H9 (cell line): ENCODE results near the gene CAMTA1. TPM values are rescaled to one million over a fixed set of nuclear protein-coding genes. Genes with fewer than 3 reads are reported as not detected.

Experiments
- DNase-seq: peaks from one replicate; pipeline ENCODE4 v3.0.0-alpha.2; 2017
- H2AFZ ChIP-seq: one replicate; pipeline ENCODE4 v1.6.1; 2013; ENCODE audit warnings: mild to moderate bottlenecking, low read length, control low read depth, moderate library complexity
- H2AK5ac ChIP-seq: 2 replicates; pipeline ENCODE4 v1.6.1; 2013; ENCODE audit warnings: low read length, control low read depth, mixed read lengths; ENCODE audit not compliant: insufficient read length
- H2BK120ac ChIP-seq: one replicate; pipeline ENCODE4 v1.6.1; 2013; ENCODE audit warnings: low read depth, mild to moderate bottlenecking, low read length, control low read depth, inconsistent platforms; ENCODE audit not compliant: poor library complexity, severe bottlenecking
- H2BK12ac ChIP-seq: 2 replicates; pipeline ENCODE4 v1.6.1; 2013; ENCODE audit warnings: low read length, control low read depth, mixed read lengths, low read depth; ENCODE audit not compliant: insufficient read length
- H2BK15ac ChIP-seq: 2 replicates; pipeline ENCODE4 v1.6.1; 2013; ENCODE audit warnings: low read depth, low read length, control low read depth
- H2BK20ac ChIP-seq: one replicate; pipeline ENCODE4 v1.6.1; 2013; ENCODE audit warnings: low read depth, mild to moderate bottlenecking, low read length, control low read depth, inconsistent platforms; ENCODE audit not compliant: poor library complexity, severe bottlenecking
- H2BK5ac ChIP-seq: 2 replicates; pipeline ENCODE4 v1.6.1; 2013; ENCODE audit warnings: low read length, control low read depth, mixed read lengths; ENCODE audit not compliant: insufficient read length
- H3K14ac ChIP-seq: 2 replicates; pipeline ENCODE4 v1.6.1; 2013; ENCODE audit warnings: low read length, control low read depth; ENCODE audit not compliant: insufficient read depth
- H3K18ac ChIP-seq: 2 replicates; pipeline ENCODE4 v1.6.1; 2013; ENCODE audit warnings: low read depth, mild to moderate bottlenecking, mixed read lengths, low read length, control low read depth; ENCODE audit not compliant: insufficient read length
- H3K23ac ChIP-seq: 2 replicates; pipeline ENCODE4 v1.6.1; 2013; ENCODE audit warnings: low read length, control low read depth, mixed read lengths, low read depth; ENCODE audit not compliant: insufficient read length
- H3K23me2 ChIP-seq: 2 replicates; pipeline ENCODE4 v1.6.1; 2013; ENCODE audit warnings: low read depth, mild to moderate bottlenecking, mixed read lengths, low read length, control low read depth; ENCODE audit not compliant: insufficient read length, poor library complexity, severe bottlenecking
- H3K27ac ChIP-seq: 2 replicates; pipeline ENCODE4 v1.5.1; 2013; ENCODE audit warnings: low read length, control low read depth, mixed read lengths, low read depth; ENCODE audit not compliant: insufficient read length
- H3K27me3 ChIP-seq: 2 replicates; pipeline ENCODE4 v1.6.1; 2013; ENCODE audit warnings: low read length, control low read depth, inconsistent platforms; ENCODE audit not compliant: insufficient read depth
- H3K4ac ChIP-seq: 2 replicates; pipeline ENCODE4 v1.6.1; 2013; ENCODE audit warnings: low read depth, mild to moderate bottlenecking, control low read depth, inconsistent platforms, low read length, moderate library complexity
- H3K4me1 ChIP-seq: 2 replicates; pipeline ENCODE4 v1.6.1; 2013; ENCODE audit warnings: low read length, control low read depth, inconsistent platforms; ENCODE audit not compliant: insufficient read depth
- H3K4me2 ChIP-seq: 2 replicates; pipeline ENCODE4 v1.6.1; 2013; ENCODE audit warnings: low read length, control low read depth, mixed read lengths; ENCODE audit not compliant: insufficient read length, insufficient read depth
- H3K56ac ChIP-seq: 2 replicates; pipeline ENCODE4 v1.6.1; 2013; ENCODE audit warnings: low read depth, mild to moderate bottlenecking, mixed read lengths, low read length, control low read depth; ENCODE audit not compliant: insufficient read length
- H3K79me1 ChIP-seq: 2 replicates; pipeline ENCODE4 v1.6.1; 2013; ENCODE audit warnings: low read depth, mild to moderate bottlenecking, moderate library complexity, low read length, control low read depth, inconsistent platforms; ENCODE audit not compliant: insufficient read depth, poor library complexity, severe bottlenecking
- H3K79me2 ChIP-seq: 2 replicates; pipeline ENCODE4 v1.6.1; 2013; ENCODE audit warnings: low read length, control low read depth, inconsistent platforms; ENCODE audit not compliant: insufficient read depth
- H3K9ac ChIP-seq: 2 replicates; pipeline ENCODE4 v1.6.1; 2013; ENCODE audit warnings: low read length, control low read depth, mixed read lengths; ENCODE audit not compliant: insufficient read length; ENCODE audit errors: extremely low read depth
- H3K9me3 ChIP-seq: one replicate; pipeline ENCODE4 v1.6.1; 2013; ENCODE audit warnings: low read depth, low read length, inconsistent platforms; ENCODE audit not compliant: control insufficient read depth
- H3T11ph ChIP-seq: one replicate; pipeline ENCODE4 v1.6.1; 2013; ENCODE audit warnings: mild to moderate bottlenecking, low read length, control low read depth, inconsistent platforms
- H4K20me1 ChIP-seq: one replicate; pipeline ENCODE4 v1.6.1; 2013; ENCODE audit not compliant: control insufficient read depth, insufficient read length, insufficient read depth
- H4K5ac ChIP-seq: 2 replicates; pipeline ENCODE4 v1.6.1; 2013; ENCODE audit warnings: low read depth, mild to moderate bottlenecking, mixed read lengths, low read length, control low read depth; ENCODE audit not compliant: insufficient read length
- H4K8ac ChIP-seq: replicated peaks from 2 replicates; pipeline ENCODE4 v1.6.1; 2013; ENCODE audit warnings: low read length, control low read depth, mixed read lengths, low read depth; ENCODE audit not compliant: insufficient read length
- H4K91ac ChIP-seq: 2 replicates; pipeline ENCODE4 v1.6.1; 2013; ENCODE audit warnings: low read depth, mild to moderate bottlenecking, moderate library complexity, mixed read lengths, low read length, control low read depth; ENCODE audit not compliant: insufficient read length
- H3K27ac Mint-ChIP-seq, 3 experiments: 2 replicates in 2 of 3; 3 replicates in 1 of 3; pipeline ENCODE4 v1.8.0; 2020 to 2021; ENCODE audit warnings: mixed read lengths in 3 of 3, mild to moderate bottlenecking in 1 of 3, moderate library complexity in 1 of 3
- H3K27me3 Mint-ChIP-seq: 2 replicates; pipeline ENCODE4 v1.8.0; 2021; ENCODE audit warnings: low read depth, mild to moderate bottlenecking, moderate library complexity, mixed read lengths
- H3K36me3 Mint-ChIP-seq, 3 experiments: 2 replicates in 2 of 3; 3 replicates in 1 of 3; pipeline ENCODE4 v1.8.0; 2020 to 2021; ENCODE audit warnings: low read depth in 3 of 3, mixed read lengths in 3 of 3; ENCODE audit not compliant: insufficient read depth in 1 of 3
- H3K4me1 Mint-ChIP-seq, 2 experiments: 2 replicates each; pipeline ENCODE4 v1.8.0; 2020; ENCODE audit warnings: mixed read lengths in 2 of 2
- H3K4me3 Mint-ChIP-seq, 2 experiments: 2 replicates in 1 of 2; 3 replicates in 1 of 2; pipeline ENCODE4 v1.8.0; 2020 to 2021; ENCODE audit warnings: mild to moderate bottlenecking in 2 of 2, mixed read lengths in 2 of 2, moderate library complexity in 1 of 2
- H3K9me3 Mint-ChIP-seq, 2 experiments: 2 replicates in 1 of 2; 3 replicates in 1 of 2; pipeline ENCODE4 v1.8.0; 2020; ENCODE audit warnings: mild to moderate bottlenecking in 2 of 2, mixed read lengths in 2 of 2, moderate library complexity in 1 of 2
- WGBS: extraction: QIAGEN DNeasy Blood & Tissue Kit; methylation state at CpG from one replicate; pipeline ENCODE4 v1.1.7; 2013; ENCODE audit warnings: missing lambda C conversion rate, low lambda C conversion rate, mixed read lengths; ENCODE audit not compliant: insufficient read length; ENCODE audit errors: extremely low coverage; 5-methylcytosine and 5-hydroxymethylcytosine counted together
- total RNA-seq: library from RNA; stranded (reverse); gene quantifications from 2 replicates; pipeline ENCODE4 v1.2.1, GENCODE V29; 2021
- TF ChIP-seq, protein P1 (sequence below): fragments of 200-600 bp; sonication (generic); conservative IDR thresholded peaks from 3 replicates; pipeline ENCODE4 v1.8.0; 2021; ENCODE audit warnings: antibody characterized with exemption, mild to moderate bottlenecking

CAMTA1 gene
- total RNA-seq, 1 experiment from 2014 or later, result 115 TPM

DNA sequence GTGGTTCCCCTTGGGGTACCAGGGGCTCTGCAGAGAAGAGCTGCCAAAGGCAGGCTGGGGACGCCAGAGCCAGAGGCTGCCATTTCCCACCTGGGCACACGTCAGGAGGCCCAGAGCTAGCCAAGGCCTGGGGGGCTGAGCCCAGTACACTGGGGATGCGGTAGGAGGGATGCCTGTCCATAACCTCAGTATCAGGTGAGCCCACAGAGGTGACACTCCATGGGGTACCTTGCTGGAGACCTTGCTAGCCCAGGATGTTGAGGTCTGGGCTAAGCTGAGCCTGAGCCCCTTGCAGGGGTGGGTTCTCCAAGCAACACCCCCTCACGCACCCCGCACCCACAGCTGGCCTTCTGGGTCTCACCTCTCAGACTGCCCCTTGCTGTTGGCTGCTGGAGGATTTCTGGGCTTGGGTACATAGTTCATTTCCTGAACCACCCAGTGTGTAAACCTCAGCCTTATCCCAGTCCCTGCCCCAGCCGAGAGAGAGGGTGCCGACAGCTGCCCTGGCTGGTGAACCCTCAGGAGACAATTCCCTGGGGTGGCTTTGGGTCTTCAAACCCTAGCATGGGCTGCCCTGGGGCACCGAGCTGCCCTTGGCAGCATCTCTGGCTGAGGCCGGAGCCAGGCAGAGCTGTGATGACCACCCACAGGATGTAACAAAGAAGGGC, 893.4 kb downstream of the CAMTA1 start:
- Mint-ChIP-seq H3K27ac (no peak overlapping the region), H3K9me3 (no peaks in the 10 kb centered on the region), H3K36me3 (no peaks in the 10 kb centered on the region), H3K4me3 (no peak overlapping the region), H3K27me3 (peaks cover 52% of the 10 kb centered on the region), H3K4me1 (peaks cover 0 to 7% of the 10 kb centered on the region in 2 experiments; a peak in 1 of 4 replicates)
- H3K14ac ChIP-seq, result no peak overlapping the region; the same call in 1 of the 2 replicates
- no peak overlapping the region for H3K4me2 ChIP-seq
- no peak overlapping the region for H2BK20ac ChIP-seq
- no peaks in the 10 kb centered on the region for H4K20me1 ChIP-seq
- no peak overlapping the region for H3K56ac ChIP-seq
- H3K79me1 ChIP-seq, result no peaks in the 10 kb centered on the region
- TF ChIP-seq, protein P1, sequence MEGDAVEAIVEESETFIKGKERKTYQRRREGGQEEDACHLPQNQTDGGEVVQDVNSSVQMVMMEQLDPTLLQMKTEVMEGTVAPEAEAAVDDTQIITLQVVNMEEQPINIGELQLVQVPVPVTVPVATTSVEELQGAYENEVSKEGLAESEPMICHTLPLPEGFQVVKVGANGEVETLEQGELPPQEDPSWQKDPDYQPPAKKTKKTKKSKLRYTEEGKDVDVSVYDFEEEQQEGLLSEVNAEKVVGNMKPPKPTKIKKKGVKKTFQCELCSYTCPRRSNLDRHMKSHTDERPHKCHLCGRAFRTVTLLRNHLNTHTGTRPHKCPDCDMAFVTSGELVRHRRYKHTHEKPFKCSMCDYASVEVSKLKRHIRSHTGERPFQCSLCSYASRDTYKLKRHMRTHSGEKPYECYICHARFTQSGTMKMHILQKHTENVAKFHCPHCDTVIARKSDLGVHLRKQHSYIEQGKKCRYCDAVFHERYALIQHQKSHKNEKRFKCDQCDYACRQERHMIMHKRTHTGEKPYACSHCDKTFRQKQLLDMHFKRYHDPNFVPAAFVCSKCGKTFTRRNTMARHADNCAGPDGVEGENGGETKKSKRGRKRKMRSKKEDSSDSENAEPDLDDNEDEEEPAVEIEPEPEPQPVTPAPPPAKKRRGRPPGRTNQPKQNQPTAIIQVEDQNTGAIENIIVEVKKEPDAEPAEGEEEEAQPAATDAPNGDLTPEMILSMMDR, result no peak
- no peak overlapping the region for H2AK5ac ChIP-seq
- H3K79me2 ChIP-seq, result no peaks in the 10 kb centered on the region
- H3K27me3 ChIP-seq, result no peaks in the 10 kb centered on the region; the same call in 1 of the 2 replicates
- no peak overlapping the region for H2BK5ac ChIP-seq
- H3K23ac ChIP-seq, result no peak overlapping the region
- H3K9me3 ChIP-seq, result no peaks in the 10 kb centered on the region
- no peaks in the 10 kb centered on the region for H3K4me1 ChIP-seq
- H2BK120ac ChIP-seq, result no peak overlapping the region
- no peak overlapping the region for H3K9ac ChIP-seq
- no peak overlapping the region for H2BK15ac ChIP-seq
- WGBS, result no CpG with 5 or more reads among the region's 9 CpGs
- H3K18ac ChIP-seq, result no peak overlapping the region
- DNase-seq, result no peak
- no peak overlapping the region for H3T11ph ChIP-seq
- no peak overlapping the region for H3K4ac ChIP-seq
- no peak overlapping the region for H2AFZ ChIP-seq
- H2BK12ac ChIP-seq, result no peak overlapping the region
- H4K91ac ChIP-seq, result no peak overlapping the region
- H4K5ac ChIP-seq, result no peak overlapping the region
- H4K8ac ChIP-seq, result no peak overlapping the region
- H3K27ac ChIP-seq, result no peak overlapping the region
- H3K23me2 ChIP-seq, result peaks cover 11% of the 10 kb centered on the region
